AG04450 (cell line): ENCODE data around the gene IFT88. TPM values are rescaled to one million over a fixed set of nuclear protein-coding genes. Genes with fewer than 3 reads are reported as not detected.

ENCODE experiments used
- CTCF ChIA-PET: fragments of 300-600, 350-600 bp; formaldehyde crosslinking; extraction: SDS; loops from one replicate; lab custom pipeline; 2022; ENCODE audit warnings: antibody characterized with exemption, inconsistent platforms; lab: Charles Lee
- POLR2A ChIA-PET: fragments of 350-600 bp; formaldehyde crosslinking; extraction: SDS; loops from one replicate; lab custom pipeline; 2021; ENCODE audit warnings: antibody characterized with exemption, inconsistent platforms; lab: Yijun Ruan, JAX
- DNase-seq: peaks from one replicate; pipeline ENCODE4 v3.0.0-alpha.2; 2011; ENCODE audit warnings: low read depth, low spot score
- H3K27ac ChIP-seq: one replicate; pipeline ENCODE4 v1.5.1; 2012; ENCODE audit warnings: low read depth, low read length, control low read depth
- H3K27me3 ChIP-seq: one replicate; pipeline ENCODE4 v1.6.0; 2012; ENCODE audit warnings: low read length; ENCODE audit not compliant: control insufficient read depth, insufficient read depth
- H3K4me3 ChIP-seq: 2 replicates; pipeline ENCODE4 v1.5.1; 2011; ENCODE audit warnings: mild to moderate bottlenecking, low read depth, low read length, control low read depth
- H3K9me3 ChIP-seq: 2 replicates; pipeline ENCODE4 v1.5.1; 2012; ENCODE audit warnings: low read length; ENCODE audit not compliant: control insufficient read depth, insufficient read depth
- polyA minus RNA-seq: library from RNA; depleted of rRNA, polyadenylated mRNA; stranded (reverse); fragments of >200 nt; gene quantifications from 2 replicates; pipeline ENCODE4 v1.2.3, GENCODE V29; 2011; rRNA and poly(A)+ RNA removed
- polyA plus RNA-seq: library from polyadenylated mRNA; depleted of rRNA; stranded (reverse); fragments of >200 nt; gene quantifications from 2 replicates; pipeline ENCODE4 v1.2.3, GENCODE V29; 2011; rRNA removed
- TF ChIP-seq, protein P1 (sequence below): IDR thresholded peaks from 2 replicates; pipeline ENCODE4 v1.5.1; 2011; ENCODE audit warnings: low read depth, low read length, control low read depth, inconsistent platforms

Gene IFT88
- 11.0 and 15.8 TPM in 2 replicates for polyA plus RNA-seq
- polyA minus RNA-seq = 11.4 and 12.6 TPM in 2 replicates

DNA sequence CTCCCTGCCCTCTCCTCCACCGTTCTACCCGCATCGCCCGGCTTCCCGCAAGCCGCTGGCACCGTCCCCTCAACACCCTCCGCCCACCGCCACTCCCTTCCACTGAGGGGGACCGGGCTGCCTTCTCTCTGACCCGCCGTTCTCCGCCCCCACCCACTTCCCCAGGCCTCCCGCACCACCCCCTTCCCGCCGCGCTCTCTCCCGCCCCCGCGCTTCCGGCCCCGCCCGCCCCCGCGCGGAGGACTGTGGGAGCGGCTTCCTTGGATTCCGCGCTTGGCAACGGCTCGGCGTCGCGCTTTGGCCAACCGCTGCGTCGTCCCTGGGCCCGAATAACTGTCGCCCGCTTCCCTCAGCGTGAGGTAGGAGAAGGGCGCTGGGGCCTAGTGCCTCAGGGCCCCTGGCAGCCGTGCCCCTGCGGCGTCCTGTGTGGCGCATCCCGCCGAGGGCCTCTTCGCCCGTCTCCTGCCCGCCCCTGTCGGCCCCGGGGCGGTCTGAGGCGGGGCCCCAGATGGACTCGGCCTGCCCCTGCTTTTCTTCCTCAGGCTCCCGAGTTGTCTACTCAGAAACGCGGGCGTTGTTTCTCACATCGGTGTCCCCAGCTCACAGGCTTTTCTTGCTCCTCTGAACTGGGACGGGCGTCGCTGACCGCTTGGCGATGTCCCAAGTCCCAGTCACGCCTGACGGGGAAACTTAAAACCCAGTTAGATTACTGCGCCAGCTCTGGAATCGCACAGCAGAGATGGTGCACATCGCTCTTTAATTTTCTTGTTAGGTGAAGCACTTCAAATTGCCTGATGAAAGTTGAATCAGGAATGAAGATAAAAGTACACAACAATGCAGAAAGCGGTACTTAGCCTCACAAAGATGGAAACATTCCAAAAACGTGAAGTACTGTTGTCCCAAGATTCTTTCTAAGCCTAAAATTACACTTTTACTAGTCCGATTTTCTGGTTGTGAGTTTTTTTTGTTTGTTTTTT, at the start of gene IFT88:
Gene IFT88, plus strand, starts transcription at position 260 of the 977 bp plus-strand sequence. CDS start 7,229 bp downstream, outside the sequence.
- Histone ChIP-seq H3K27ac (peak within 1 kb of the TSS; percentile 87), H3K9me3 (peaks cover 15% of the 10 kb centered on the region), H3K27me3 (no peaks in the 10 kb centered on the region), H3K4me3 (peak within 1 kb of the TSS; percentile 79)
- TF ChIP-seq, protein P1, sequence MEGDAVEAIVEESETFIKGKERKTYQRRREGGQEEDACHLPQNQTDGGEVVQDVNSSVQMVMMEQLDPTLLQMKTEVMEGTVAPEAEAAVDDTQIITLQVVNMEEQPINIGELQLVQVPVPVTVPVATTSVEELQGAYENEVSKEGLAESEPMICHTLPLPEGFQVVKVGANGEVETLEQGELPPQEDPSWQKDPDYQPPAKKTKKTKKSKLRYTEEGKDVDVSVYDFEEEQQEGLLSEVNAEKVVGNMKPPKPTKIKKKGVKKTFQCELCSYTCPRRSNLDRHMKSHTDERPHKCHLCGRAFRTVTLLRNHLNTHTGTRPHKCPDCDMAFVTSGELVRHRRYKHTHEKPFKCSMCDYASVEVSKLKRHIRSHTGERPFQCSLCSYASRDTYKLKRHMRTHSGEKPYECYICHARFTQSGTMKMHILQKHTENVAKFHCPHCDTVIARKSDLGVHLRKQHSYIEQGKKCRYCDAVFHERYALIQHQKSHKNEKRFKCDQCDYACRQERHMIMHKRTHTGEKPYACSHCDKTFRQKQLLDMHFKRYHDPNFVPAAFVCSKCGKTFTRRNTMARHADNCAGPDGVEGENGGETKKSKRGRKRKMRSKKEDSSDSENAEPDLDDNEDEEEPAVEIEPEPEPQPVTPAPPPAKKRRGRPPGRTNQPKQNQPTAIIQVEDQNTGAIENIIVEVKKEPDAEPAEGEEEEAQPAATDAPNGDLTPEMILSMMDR = no peak
- POLR2A ChIA-PET = interaction anchor here (0.5 kb wide), 1 partner anchor 28 kb away, joined by 6 read pairs; no protein-coding TSS in a partner anchor
- peak; percentile 43 for DNase-seq
- CTCF ChIA-PET = interaction anchor here (0.6 to 0.9 kb wide), 2 partner anchors 31 to 370 kb away, joined by 3 to 16 read pairs; no protein-coding TSS in a partner anchor

DNA sequence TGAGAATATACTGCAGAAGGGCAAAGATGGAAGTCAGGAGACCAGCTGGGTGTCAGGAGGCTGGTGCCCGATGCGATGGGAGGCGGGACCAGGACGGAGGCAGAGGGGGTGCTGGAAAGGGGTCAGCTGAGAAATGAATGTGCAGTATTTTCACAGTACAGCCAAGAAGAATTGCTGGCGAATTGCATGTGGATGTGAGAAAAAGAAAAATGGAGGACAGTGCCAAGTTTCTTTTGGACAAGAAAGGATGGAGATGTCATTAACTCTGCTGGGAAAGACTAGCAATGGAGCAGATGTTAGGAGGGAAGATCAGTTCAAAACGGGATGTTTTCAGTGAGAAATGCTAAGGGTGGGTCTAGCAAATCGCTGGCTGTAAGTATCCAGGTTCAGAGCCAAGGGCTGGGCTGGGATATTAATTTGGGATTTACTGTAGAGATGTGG, 48.3 kb upstream of the IFT88 start:
- POLR2A ChIA-PET = no interaction called here
- no peak for DNase-seq
- Histone ChIP-seq H3K4me3 (no peak overlapping the region), H3K27ac (no peak overlapping the region), H3K9me3 (no peaks in the 10 kb centered on the region; the same call in 1 of the 2 replicates), H3K27me3 (no peaks in the 10 kb centered on the region)
- CTCF ChIA-PET = no interaction called here
- TF ChIP-seq, protein P1 = no peak

GRCh38 chr13:20519875-20520274, 47.1 kb upstream of the IFT88 start:
- no peak overlapping the region for H3K4me3 ChIP-seq
- no peaks in the 10 kb centered on the region; the same call in 1 of the 2 replicates for H3K9me3 ChIP-seq
- POLR2A ChIA-PET = no interaction called here
- no peaks in the 10 kb centered on the region for H3K27me3 ChIP-seq
- no peak overlapping the region for H3K27ac ChIP-seq
- TF ChIP-seq, protein P1 = no peak
- DNase-seq = no peak
- CTCF ChIA-PET = no interaction called here

- no peak for DNase-seq
- Histone ChIP-seq H3K9me3 (no peaks in the 10 kb centered on the region; the same call in 1 of the 2 replicates), H3K27ac (no peak overlapping the region), H3K4me3 (no peak overlapping the region), H3K27me3 (no peaks in the 10 kb centered on the region)
- TF ChIP-seq, protein P1 = no peak
- ChIA-PET CTCF (interaction anchor here (0.6 to 1.5 kb wide), 3 partner anchors 25 to 191 kb away, joined by 3 to 9 read pairs (median 4); no protein-coding TSS in a partner anchor), POLR2A (no interaction called here)
Measured at GRCh38 chr13:20521364-20522115, 45.4 kb upstream of the IFT88 start.
